Body of pancreas (tissue), 4 donors: ENCODE data around the gene SOWAHA.

Source experiments
- POLR2A ChIP-seq, 3 donors: fragments of 450-650 bp; IDR thresholded peaks; one replicate each; pipeline ENCODE4 v1.6.1; 2016; ENCODE audit warnings: antibody characterized with exemption in 3 of 3, mild to moderate bottlenecking in 2 of 3
- TF ChIP-seq, protein P1 (sequence below), 7 experiments: fragments of 450-650 bp in 4 of 7; fragments of 200-600 bp in 3 of 7; sonication (generic) in 3 of 7; IDR thresholded peaks; one replicate each; pipeline ENCODE4 v1.5.1; 2016 to 2019; ENCODE audit warnings: antibody characterized with exemption in 7 of 7

- TF ChIP-seq, protein P1, sequence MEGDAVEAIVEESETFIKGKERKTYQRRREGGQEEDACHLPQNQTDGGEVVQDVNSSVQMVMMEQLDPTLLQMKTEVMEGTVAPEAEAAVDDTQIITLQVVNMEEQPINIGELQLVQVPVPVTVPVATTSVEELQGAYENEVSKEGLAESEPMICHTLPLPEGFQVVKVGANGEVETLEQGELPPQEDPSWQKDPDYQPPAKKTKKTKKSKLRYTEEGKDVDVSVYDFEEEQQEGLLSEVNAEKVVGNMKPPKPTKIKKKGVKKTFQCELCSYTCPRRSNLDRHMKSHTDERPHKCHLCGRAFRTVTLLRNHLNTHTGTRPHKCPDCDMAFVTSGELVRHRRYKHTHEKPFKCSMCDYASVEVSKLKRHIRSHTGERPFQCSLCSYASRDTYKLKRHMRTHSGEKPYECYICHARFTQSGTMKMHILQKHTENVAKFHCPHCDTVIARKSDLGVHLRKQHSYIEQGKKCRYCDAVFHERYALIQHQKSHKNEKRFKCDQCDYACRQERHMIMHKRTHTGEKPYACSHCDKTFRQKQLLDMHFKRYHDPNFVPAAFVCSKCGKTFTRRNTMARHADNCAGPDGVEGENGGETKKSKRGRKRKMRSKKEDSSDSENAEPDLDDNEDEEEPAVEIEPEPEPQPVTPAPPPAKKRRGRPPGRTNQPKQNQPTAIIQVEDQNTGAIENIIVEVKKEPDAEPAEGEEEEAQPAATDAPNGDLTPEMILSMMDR (IDR thresholded peaks at IDR 0.05), result no peak
- TF ChIP-seq POLR2A (IDR thresholded peaks at IDR 0.05), result no peak
Observed at GRCh38 chr5:132827943-132828673, 15.0 kb downstream of the SOWAHA start.
